Testis (tissue), 3 donors: ENCODE data around the gene MX1. TPM values are rescaled to one million over a fixed set of nuclear protein-coding genes. Genes with fewer than 3 reads are reported as not detected.

Source experiments
- DNase-seq: peaks from one replicate; pipeline ENCODE4 v3.0.0-alpha.2; 2019
- H3K27ac ChIP-seq, 2 donors: fragments of 200-600 bp; sonication (generic); one replicate each; pipeline ENCODE4 v1.5.1; 2019
- H3K27me3 ChIP-seq: fragments of 200-600 bp; sonication (generic); one replicate; pipeline ENCODE4 v1.5.1; 2019
- H3K36me3 ChIP-seq: fragments of 200-600 bp; sonication (generic); one replicate; pipeline ENCODE4 v1.5.1; 2017; ENCODE audit warnings: low read depth; ENCODE audit errors: missing control alignments
- H3K4me1 ChIP-seq: fragments of 200-600 bp; sonication (generic); one replicate; pipeline ENCODE4 v1.5.1; 2019
- H3K4me3 ChIP-seq, 2 donors: fragments of 200-600 bp; sonication (generic); one replicate each; pipeline ENCODE4 v1.5.1; 2017 to 2019
- H3K9me3 ChIP-seq: fragments of 200-600 bp; sonication (generic); one replicate; pipeline ENCODE4 v1.5.1; 2017
- CTCF ChIP-seq, 3 experiments: fragments of 450-650 bp in 2 of 3; fragments of 200-600 bp in 1 of 3; sonication (generic) in 1 of 3; IDR thresholded peaks; one replicate each; pipeline ENCODE4 v1.5.1; 2016 to 2019; ENCODE audit warnings: antibody characterized with exemption in 3 of 3, mild to moderate bottlenecking in 2 of 3, moderate library complexity in 1 of 3
- POLR2A ChIP-seq: fragments of 450-650 bp; IDR thresholded peaks from one replicate; pipeline ENCODE4 v1.6.1; 2017; ENCODE audit warnings: antibody characterized with exemption, mild to moderate bottlenecking, moderate library complexity
- WGBS, 2 donors: methylation state at CpG; one replicate each; pipeline ENCODE4 v1.1.5; 2018; 5-methylcytosine and 5-hydroxymethylcytosine counted together
- intact Hi-C: fragments of 100-400 bp; cut with DNase I; formaldehyde crosslinking; loops from one replicate; pipeline ENCODE4 v1.15.1; 2023; ENCODE audit warnings: low total_unique reads
- polyA plus RNA-seq: library from polyadenylated mRNA; stranded (reverse); fragments of 350-450 nt; fragmentation: Illumina TruSeq; extraction: RNeasy Lipid Tissue Mini Kit (QIAGEN cat#74804); gene quantifications from one replicate; pipeline ENCODE4 v1.2.3, GENCODE V29; 2014; ENCODE audit warnings: low read depth, low replicate concordance; ENCODE audit not compliant: insufficient read depth
- total RNA-seq, 2 donors: library from RNA; depleted of rRNA; stranded (reverse); fragments of >200 nt; gene quantifications; one replicate each; pipeline ENCODE4 v1.2.3, GENCODE V29; 2016

Gene MX1
- total and polyA plus RNA-seq, 3 donors from 2014 or later: 18.0 to 36.1 (median 22.7) TPM

- Histone ChIP-seq H3K36me3 (no peaks in the 10 kb centered on the region), H3K27ac (no peak overlapping the region), H3K4me1 (no peaks in the 10 kb centered on the region), H3K27me3 (no peaks in the 10 kb centered on the region), H3K9me3 (no peaks in the 10 kb centered on the region), H3K4me3 (no peak overlapping the region)
- 89 to 96% methylated on average over 4 of the region's 4 CpGs for WGBS, 2 donors
- intact Hi-C loops: no loop called here
- TF ChIP-seq CTCF (IDR thresholded peaks at IDR 0.05) (no peak), POLR2A (no peak)
- no peak for DNase-seq
Observed at GRCh38 chr21:41446586-41446985, 20.5 kb downstream of the MX1 start.

GRCh38 chr21:41447356-41447755, 21.3 kb downstream of the MX1 start:
- Histone ChIP-seq H3K4me3 (no peak overlapping the region), H3K9me3 (no peaks in the 10 kb centered on the region), H3K27ac (no peak overlapping the region), H3K36me3 (no peaks in the 10 kb centered on the region), H3K27me3 (no peaks in the 10 kb centered on the region), H3K4me1 (no peaks in the 10 kb centered on the region)
- no peak for TF ChIP-seq POLR2A
- TF ChIP-seq CTCF (IDR thresholded peaks at IDR 0.05): no peak
- intact Hi-C loops: no loop called here
- DNase-seq: no peak
- WGBS, 2 donors: 94 to 95% methylated on average over 3 of the region's 3 CpGs

- no peaks in the 10 kb centered on the region for H3K9me3 ChIP-seq
- no peaks in the 10 kb centered on the region for H3K27me3 ChIP-seq
- no peak for DNase-seq
- intact Hi-C loops: no loop called here
- no peak overlapping the region for H3K27ac ChIP-seq
- TF ChIP-seq CTCF (IDR thresholded peaks at IDR 0.05): no peak
- no peak for TF ChIP-seq POLR2A
- no peaks in the 10 kb centered on the region for H3K4me1 ChIP-seq
- H3K4me3 ChIP-seq: no peak overlapping the region
- 70 to 95% methylated on average over 5 of the region's 5 CpGs for WGBS, 2 donors
- no peaks in the 10 kb centered on the region for H3K36me3 ChIP-seq
Observed at GRCh38 chr21:41449613-41450012, 23.6 kb downstream of the MX1 start.

GRCh38 chr21:41451753-41452676, 26.0 kb downstream of the MX1 start:
- Histone ChIP-seq H3K36me3 (no peaks in the 10 kb centered on the region), H3K4me3 (no peak overlapping the region), H3K27ac (no peak overlapping the region), H3K27me3 (no peaks in the 10 kb centered on the region), H3K9me3 (no peaks in the 10 kb centered on the region), H3K4me1 (no peaks in the 10 kb centered on the region)
- DNase-seq: no peak
- WGBS, 2 donors: 85 to 90% methylated on average over 16 of the region's 16 CpGs
- no peak for TF ChIP-seq POLR2A
- TF ChIP-seq CTCF (IDR thresholded peaks at IDR 0.05): no peak
- intact Hi-C loops: no loop called here

- no peaks in the 10 kb centered on the region for H3K36me3 ChIP-seq
- intact Hi-C loops: no loop called here
Observed at GRCh38 chr21:41453198-41453597, 27.2 kb downstream of the MX1 start.

More at GRCh38 chr21:41453198-41453597, 27.2 kb downstream of the MX1 start:
- H3K4me3 ChIP-seq: no peak overlapping the region
- H3K27me3 ChIP-seq: no peaks in the 10 kb centered on the region
- no peak for TF ChIP-seq CTCF (IDR thresholded peaks at IDR 0.05)
- TF ChIP-seq POLR2A: no peak
- DNase-seq: no peak
- WGBS, 2 donors: 93 to 94% methylated on average over 3 of the region's 3 CpGs
- H3K9me3 ChIP-seq: no peaks in the 10 kb centered on the region
- no peak overlapping the region for H3K27ac ChIP-seq
- no peaks in the 10 kb centered on the region for H3K4me1 ChIP-seq
